Cardiac muscle cell (in vitro differentiated cells and primary cell): ENCODE results near the gene TEX26. TPM values are rescaled to one million over a fixed set of nuclear protein-coding genes. Genes with fewer than 3 reads are reported as not detected.

Source experiments
- DNase-seq, 2 donors: peaks; one replicate each; pipeline versions ENCODE4 v3.0.0 to v3.0.0-alpha.2; 2010 to 2017; ENCODE audit warnings: low read depth in 1 of 2, low spot score in 1 of 2
- H3K27ac ChIP-seq: fragments of 200-600 bp; sonication (generic); 2 replicates; pipeline ENCODE4 v1.5.1; 2016
- H3K27me3 ChIP-seq: fragments of 200-600 bp; sonication (generic); 2 replicates; pipeline ENCODE4 v1.6.0; 2016; ENCODE audit warnings: control low read depth
- H3K36me3 ChIP-seq: fragments of 200-600 bp; sonication (generic); 2 replicates; pipeline ENCODE4 v1.5.1; 2016; ENCODE audit warnings: control low read depth
- H3K4me1 ChIP-seq: fragments of 200-600 bp; sonication (generic); 2 replicates; pipeline ENCODE4 v1.8.1; 2017; ENCODE audit warnings: low read depth, mild to moderate bottlenecking, mixed run types
- H3K4me3 ChIP-seq: fragments of 200-600 bp; sonication (generic); 2 replicates; pipeline ENCODE4 v1.5.1; 2016; ENCODE audit warnings: mild to moderate bottlenecking
- H3K9me3 ChIP-seq: fragments of 200-600 bp; sonication (generic); 2 replicates; pipeline ENCODE4 v1.5.1; 2017; ENCODE audit warnings: low read depth, mild to moderate bottlenecking, control low read depth
- polyA plus RNA-seq: library from polyadenylated mRNA; unstranded; fragments of >200 nt; fragmentation: Nextera tagmentation; extraction: Ambion mirVana; gene quantifications from 2 replicates; pipeline ENCODE4 v1.2.1, GENCODE V29; 2016
- total RNA-seq: library from RNA; depleted of rRNA; stranded (reverse); fragments of >200 nt; gene quantifications from 2 replicates; pipeline ENCODE4 v1.2.3, GENCODE V29; 2016
- TF ChIP-seq, protein P1 (sequence below): IDR thresholded peaks from 2 replicates; pipeline ENCODE4 v1.5.1; 2012; ENCODE audit warnings: low read depth, mild to moderate bottlenecking, low read length

Gene TEX26
- total and polyA plus RNA-seq, 2 experiments from 2014 or later = not detected

- no peak overlapping the region for H3K4me3 ChIP-seq
- no peak overlapping the region for H3K27ac ChIP-seq
- no peaks in the 10 kb centered on the region for H3K36me3 ChIP-seq
- H3K9me3 ChIP-seq = no peaks in the 10 kb centered on the region
- peaks cover 5% of the 10 kb centered on the region for H3K27me3 ChIP-seq
- TF ChIP-seq, protein P1, sequence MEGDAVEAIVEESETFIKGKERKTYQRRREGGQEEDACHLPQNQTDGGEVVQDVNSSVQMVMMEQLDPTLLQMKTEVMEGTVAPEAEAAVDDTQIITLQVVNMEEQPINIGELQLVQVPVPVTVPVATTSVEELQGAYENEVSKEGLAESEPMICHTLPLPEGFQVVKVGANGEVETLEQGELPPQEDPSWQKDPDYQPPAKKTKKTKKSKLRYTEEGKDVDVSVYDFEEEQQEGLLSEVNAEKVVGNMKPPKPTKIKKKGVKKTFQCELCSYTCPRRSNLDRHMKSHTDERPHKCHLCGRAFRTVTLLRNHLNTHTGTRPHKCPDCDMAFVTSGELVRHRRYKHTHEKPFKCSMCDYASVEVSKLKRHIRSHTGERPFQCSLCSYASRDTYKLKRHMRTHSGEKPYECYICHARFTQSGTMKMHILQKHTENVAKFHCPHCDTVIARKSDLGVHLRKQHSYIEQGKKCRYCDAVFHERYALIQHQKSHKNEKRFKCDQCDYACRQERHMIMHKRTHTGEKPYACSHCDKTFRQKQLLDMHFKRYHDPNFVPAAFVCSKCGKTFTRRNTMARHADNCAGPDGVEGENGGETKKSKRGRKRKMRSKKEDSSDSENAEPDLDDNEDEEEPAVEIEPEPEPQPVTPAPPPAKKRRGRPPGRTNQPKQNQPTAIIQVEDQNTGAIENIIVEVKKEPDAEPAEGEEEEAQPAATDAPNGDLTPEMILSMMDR = no peak
- no peak for DNase-seq
- H3K4me1 ChIP-seq = no peaks in the 10 kb centered on the region
Observed at GRCh38 chr13:31014456-31014855, 82.0 kb downstream of the TEX26 start.

- no peak for DNase-seq
- TF ChIP-seq, protein P1 = no peak
Observed at GRCh38 chr13:31015199-31015598, 82.7 kb downstream of the TEX26 start.

GRCh38 chr13:31016342-31017325 lies 84.2 kb downstream of the TEX26 start:
- H3K27me3 ChIP-seq = no peaks in the 10 kb centered on the region

More at GRCh38 chr13:31015199-31015598, 82.7 kb downstream of the TEX26 start:
- no peaks in the 10 kb centered on the region for H3K36me3 ChIP-seq
- no peaks in the 10 kb centered on the region for H3K9me3 ChIP-seq
- peaks cover 2% of the 10 kb centered on the region for H3K27me3 ChIP-seq
- H3K4me3 ChIP-seq = no peak overlapping the region
- no peak overlapping the region for H3K27ac ChIP-seq
- H3K4me1 ChIP-seq = no peaks in the 10 kb centered on the region

DNA sequence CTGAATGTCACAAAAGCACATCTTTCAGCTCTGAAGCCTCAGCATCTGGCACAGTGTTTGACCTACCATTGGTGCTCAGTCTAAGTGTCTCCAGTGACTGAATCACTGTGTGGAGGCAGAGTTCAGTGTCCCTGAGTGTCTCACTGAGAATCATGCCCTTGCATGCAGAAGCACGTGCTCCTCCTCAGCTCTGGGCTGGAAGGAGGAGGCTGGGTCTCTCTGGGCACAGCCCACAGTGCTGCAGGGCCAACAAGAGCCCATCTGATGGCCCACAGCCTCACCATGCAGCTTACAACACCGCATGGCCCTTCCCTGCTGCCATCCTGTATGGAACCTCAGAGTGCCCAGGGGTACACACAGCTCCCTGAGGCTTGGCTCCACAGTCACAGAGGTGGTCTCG lies 86.1 kb downstream of the TEX26 start:
- Histone ChIP-seq H3K27me3 (no peaks in the 10 kb centered on the region), H3K36me3 (no peaks in the 10 kb centered on the region), H3K4me3 (no peak overlapping the region), H3K27ac (no peak overlapping the region), H3K9me3 (no peaks in the 10 kb centered on the region), H3K4me1 (no peaks in the 10 kb centered on the region)
- DNase-seq = no peak
- TF ChIP-seq, protein P1 = no peak

More at GRCh38 chr13:31016342-31017325, 84.2 kb downstream of the TEX26 start:
- H3K36me3 ChIP-seq = no peaks in the 10 kb centered on the region
- H3K27ac ChIP-seq = no peak overlapping the region
- TF ChIP-seq, protein P1 = no peak
- no peaks in the 10 kb centered on the region for H3K4me1 ChIP-seq
- no peak overlapping the region for H3K4me3 ChIP-seq
- H3K9me3 ChIP-seq = no peaks in the 10 kb centered on the region
- DNase-seq = no peak

DNA sequence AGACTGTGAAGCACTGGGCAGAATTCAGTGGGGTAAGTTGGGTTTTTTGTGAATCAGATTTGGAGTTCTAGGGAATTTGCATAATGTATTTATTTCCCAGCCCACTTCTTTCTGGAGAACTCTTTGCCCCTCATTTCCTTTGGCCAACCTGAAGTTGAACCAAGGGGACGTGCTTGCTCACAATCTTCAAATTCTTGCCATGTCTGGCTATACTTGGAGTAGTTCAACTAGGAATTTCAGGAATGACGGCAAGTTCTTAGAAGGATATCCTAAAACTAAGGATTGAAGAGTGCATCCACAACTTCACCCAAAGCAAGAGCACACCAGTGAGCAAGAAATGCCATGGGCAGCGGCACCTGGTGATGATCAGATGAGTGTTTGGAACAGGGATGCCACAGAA lies 88.5 kb downstream of the TEX26 start:
- Histone ChIP-seq H3K27me3 (no peaks in the 10 kb centered on the region), H3K4me3 (no peak overlapping the region), H3K27ac (no peak overlapping the region), H3K36me3 (no peaks in the 10 kb centered on the region), H3K4me1 (no peaks in the 10 kb centered on the region), H3K9me3 (no peaks in the 10 kb centered on the region)
- no peak for DNase-seq
- TF ChIP-seq, protein P1 = no peak
